ENCODE results near the gene NAP1L4.

The NAP1L4 gene

DNA sequence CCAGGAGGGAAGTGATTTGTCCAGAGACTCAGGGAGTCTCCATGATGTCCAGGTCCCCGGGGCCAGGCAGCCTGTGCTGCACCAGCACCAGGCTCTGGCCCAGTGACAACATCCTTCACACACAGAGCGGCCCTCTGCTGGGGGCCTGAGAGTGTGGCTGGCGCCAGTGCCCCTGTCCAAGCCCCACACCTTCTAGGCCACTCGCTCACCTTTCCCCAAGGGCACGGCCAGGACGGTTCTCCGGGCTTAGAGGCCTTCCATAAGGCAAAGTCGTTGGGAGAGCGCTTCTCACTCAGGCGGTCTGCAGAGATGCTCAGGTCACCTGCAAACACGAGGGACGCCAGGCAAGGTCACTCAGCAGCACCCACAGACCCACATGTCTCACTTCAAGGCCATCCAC is 27.9 kb upstream of the NAP1L4 start:
- no peak for TF ChIP-seq CTCF (conservative IDR thresholded peaks at IDR 0.05; ENCODE audit: control insufficient read depth, insufficient read depth, low read depth, low read length)
- DNase-seq (ENCODE audit: low read depth) = no peak
- no peak overlapping the region for H3K4me3 ChIP-seq (ENCODE audit: control insufficient read depth, low read depth, low read length)

DNA sequence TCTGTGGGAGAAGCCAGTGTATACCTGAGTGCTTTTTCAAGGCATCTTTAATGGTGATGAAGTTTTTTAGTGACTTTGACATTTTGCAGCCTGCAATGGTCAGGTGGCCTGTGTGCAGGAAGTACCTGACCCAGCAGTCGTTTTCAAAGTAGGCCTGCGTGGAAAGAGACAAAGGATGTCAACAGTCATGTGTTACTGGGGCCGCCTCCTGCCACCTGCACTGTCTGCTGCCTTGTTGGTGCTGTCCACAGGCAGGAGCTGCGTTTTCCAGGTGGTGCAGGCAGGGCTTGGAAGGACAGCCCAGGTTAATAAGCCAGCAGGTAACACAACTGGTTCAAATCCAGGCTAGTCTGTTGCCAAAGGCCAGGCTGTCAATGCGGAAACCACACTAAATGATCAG is 26.5 kb upstream of the NAP1L4 start:
- DNase-seq (ENCODE audit: low read depth) = no peak
- no peak overlapping the region for H3K4me3 ChIP-seq (ENCODE audit: control insufficient read depth, low read depth, low read length)
- no peak for TF ChIP-seq CTCF (conservative IDR thresholded peaks at IDR 0.05; ENCODE audit: control insufficient read depth, insufficient read depth, low read depth, low read length)

GRCh38 chr11:3016861-3017260 is 24.7 kb upstream of the NAP1L4 start:
- no peak for DNase-seq (ENCODE audit: low read depth)
- no peak overlapping the region for H3K4me3 ChIP-seq (ENCODE audit: control insufficient read depth, low read depth, low read length)
- TF ChIP-seq CTCF (conservative IDR thresholded peaks at IDR 0.05; ENCODE audit: control insufficient read depth, insufficient read depth, low read depth, low read length) = peak; percentile 3

DNA sequence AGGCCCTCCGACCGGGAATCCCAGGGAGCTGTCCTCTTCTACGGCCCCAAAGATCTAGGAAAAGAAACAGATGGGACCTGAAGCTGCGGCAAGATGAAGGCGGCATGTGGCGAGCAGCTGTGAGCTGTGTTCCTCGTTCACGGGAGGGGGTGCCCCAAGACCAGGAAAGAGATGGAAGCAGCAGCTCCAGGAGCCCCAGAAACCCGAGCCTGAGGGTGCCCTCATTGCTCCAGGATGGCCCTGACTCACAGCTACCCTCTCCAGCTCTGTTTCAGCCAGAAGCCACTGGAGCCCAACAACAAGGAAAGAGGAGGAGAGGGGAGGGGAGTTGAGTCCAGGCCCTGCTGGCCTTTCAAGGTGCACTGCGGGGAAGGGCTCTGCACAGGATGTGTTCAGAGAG is 23.7 kb upstream of the NAP1L4 start:
- H3K4me3 ChIP-seq (ENCODE audit: control insufficient read depth, low read depth, low read length) = no peak overlapping the region
- peak; percentile 19 for DNase-seq (ENCODE audit: low read depth)
- TF ChIP-seq CTCF (conservative IDR thresholded peaks at IDR 0.05; ENCODE audit: control insufficient read depth, insufficient read depth, low read depth, low read length) = no peak

DNA sequence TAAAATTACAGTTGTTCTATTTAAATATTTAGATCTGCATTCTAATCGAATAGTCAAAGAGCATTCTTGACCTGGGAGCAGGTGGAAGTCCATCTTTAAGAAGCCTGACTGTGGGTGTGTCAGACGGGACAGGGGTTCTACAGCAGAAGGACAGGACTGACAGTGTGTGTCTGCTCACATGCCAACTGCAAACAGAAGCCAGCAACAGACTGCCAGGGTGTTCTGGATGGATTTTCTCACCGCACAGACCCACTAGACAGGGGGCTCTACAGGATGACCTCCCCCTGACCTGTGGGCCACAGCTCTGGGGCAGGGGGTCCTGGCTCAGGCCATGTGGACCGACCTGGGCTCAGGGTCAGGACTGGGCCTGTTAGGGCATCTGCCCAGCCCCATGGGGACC is 22.8 kb upstream of the NAP1L4 start:
- H3K4me3 ChIP-seq (ENCODE audit: control insufficient read depth, low read depth, low read length) = no peak overlapping the region
- TF ChIP-seq CTCF (conservative IDR thresholded peaks at IDR 0.05; ENCODE audit: control insufficient read depth, insufficient read depth, low read depth, low read length) = no peak
- DNase-seq (ENCODE audit: low read depth) = no peak

GRCh38 chr11:3014057-3014938 is 22.2 kb upstream of the NAP1L4 start:
- H3K4me3 ChIP-seq (ENCODE audit: control insufficient read depth, low read depth, low read length) = no peak overlapping the region
- DNase-seq (ENCODE audit: low read depth) = no peak
- TF ChIP-seq CTCF (conservative IDR thresholded peaks at IDR 0.05; ENCODE audit: control insufficient read depth, insufficient read depth, low read depth, low read length) = no peak

Measured in fibroblast of mammary gland (primary cell).